OCI-LY7 (cell line): ENCODE data around the gene CD44. TPM values are rescaled to one million over a fixed set of nuclear protein-coding genes. Genes with fewer than 3 reads are reported as not detected.

Experiments
- BruUV-seq: library from RNA; stranded (reverse); fragments of 400-500 nt; replicated peaks from 2 replicates; lab custom pipeline; 2021; lab: Mats Ljungman, UMichigan
- CTCF ChIA-PET: fragments of 300-600 bp; sonication (Branson Sonifier 250); formaldehyde crosslinking; loops from one replicate; lab custom pipeline; 2022; ENCODE audit warnings: antibody characterized with exemption; ENCODE audit not compliant: unreplicated experiment; lab: Charles Lee
- POLR2A ChIA-PET: fragments of 300-600 bp; sonication (Branson Sonifier 250); formaldehyde crosslinking; loops from one replicate; lab custom pipeline; 2022; ENCODE audit warnings: antibody characterized with exemption; lab: Charles Lee
- DNase-seq: peaks from one replicate; pipeline ENCODE4 v3.0.0-alpha.2; 2015; ENCODE audit warnings: low spot score
- H2AFZ ChIP-seq: fragments of 200-600 bp; sonication (generic), shearing (Covaris generic); 2 replicates; pipeline ENCODE4 v1.6.1; 2014; ENCODE audit warnings: mild to moderate bottlenecking, antibody characterized with exemption, low read length, moderate library complexity
- H3K27ac ChIP-seq: fragments of 200-600 bp; sonication (generic); 2 replicates; pipeline ENCODE4 v1.5.1; 2014; ENCODE audit warnings: mixed run types, low read depth, mild to moderate bottlenecking, moderate library complexity, low read length, inconsistent platforms; ENCODE audit not compliant: poor library complexity, severe bottlenecking
- H3K36me3 ChIP-seq: fragments of 200-600 bp; sonication (generic); 2 replicates; pipeline ENCODE4 v1.6.1; 2014; ENCODE audit warnings: mild to moderate bottlenecking, antibody characterized with exemption, low read length, moderate library complexity, mixed read lengths; ENCODE audit not compliant: insufficient read depth
- H3K4me1 ChIP-seq: fragments of 200-600 bp; sonication (generic); 2 replicates; pipeline ENCODE4 v1.5.1; 2014; ENCODE audit warnings: mild to moderate bottlenecking, low read length; ENCODE audit not compliant: insufficient read depth, poor library complexity, severe bottlenecking
- H3K4me2 ChIP-seq: fragments of 200-600 bp; sonication (generic); 2 replicates; pipeline ENCODE4 v1.6.1; 2014; ENCODE audit warnings: mild to moderate bottlenecking, low read length
- H3K4me3 ChIP-seq: fragments of 200-600 bp; sonication (generic); 2 replicates; pipeline ENCODE4 v1.5.1; 2014; ENCODE audit warnings: mild to moderate bottlenecking, low read depth, low read length; ENCODE audit not compliant: poor library complexity, severe bottlenecking
- H3K79me2 ChIP-seq: fragments of 200-600 bp; sonication (generic); 2 replicates; pipeline ENCODE4 v1.6.1; 2016; ENCODE audit warnings: low read depth, mild to moderate bottlenecking, low read length, moderate library complexity, mixed read lengths; ENCODE audit not compliant: insufficient read depth
- H3K9me2 ChIP-seq: fragments of 200-600 bp; sonication (generic); 2 replicates; pipeline ENCODE4 v1.6.1; 2016; ENCODE audit warnings: mild to moderate bottlenecking, low read length, mixed read lengths; ENCODE audit not compliant: insufficient read depth
- H3K9me3 ChIP-seq: fragments of 200-600 bp; sonication (generic); 2 replicates; pipeline ENCODE4 v1.6.1; 2014; ENCODE audit warnings: mild to moderate bottlenecking, mixed run types, low read length, mixed read lengths
- H4K20me1 ChIP-seq: fragments of 200-600 bp; sonication (generic); 2 replicates; pipeline ENCODE4 v1.6.1; 2014; ENCODE audit warnings: mild to moderate bottlenecking, antibody characterized with exemption, low read length, moderate library complexity, mixed read lengths; ENCODE audit not compliant: insufficient read depth
- CTCF ChIP-seq: fragments of 200-600 bp; sonication (generic); conservative IDR thresholded peaks from 2 replicates; pipeline ENCODE4 v1.5.1; 2014; ENCODE audit warnings: mild to moderate bottlenecking, antibody characterized with exemption, low read length, moderate library complexity, mixed read lengths
- EZH2phosphoT487 ChIP-seq: fragments of 200-600 bp; sonication (generic); IDR thresholded peaks from 2 replicates; pipeline ENCODE4 v1.6.1; 2018; ENCODE audit warnings: low read depth, borderline replicate concordance, mild to moderate bottlenecking, mixed run types, antibody characterized with exemption, low read length, moderate library complexity, mixed read lengths
- intact Hi-C: fragments of 100-400 bp; cut with micrococcal nuclease; formaldehyde crosslinking; loops from one replicate; pipeline ENCODE4 v1.10.0; 2022; ENCODE audit not compliant: unreplicated experiment
- total RNA-seq, 2 experiments: library from RNA; depleted of rRNA in 1 of 2; stranded (reverse); fragments of >200 nt in 1 of 2; shearing (Covaris generic) in 1 of 2; gene quantifications; 2 replicates each; pipeline ENCODE4 v1.2.3, GENCODE V29; 2014 to 2022

CD44 gene
- total RNA-seq, 2 experiments from 2014 or later = 0.55 TPM; not detected in 1

GRCh38 chr11:35105319-35106079 is 33.5 kb upstream of the CD44 start:
- Histone ChIP-seq H3K9me2 (no peaks in the 10 kb centered on the region), H3K4me3 (no peak overlapping the region), H3K4me1 (peaks cover 45% of the 10 kb centered on the region), H3K36me3 (no peaks in the 10 kb centered on the region), H2AFZ (no peak overlapping the region; the same call in 1 of the 2 replicates), H4K20me1 (no peaks in the 10 kb centered on the region), H3K4me2 (peak overlapping the region; percentile 66), H3K27ac (peak overlapping the region; percentile 84), H3K9me3 (peaks cover 9% of the 10 kb centered on the region; the same call in 1 of the 2 replicates), H3K79me2 (no peaks in the 10 kb centered on the region)
- intact Hi-C loops = loop anchor here (1.0 to 2.0 kb wide), 3 partner anchors 27 to 58 kb away; no protein-coding TSS in a partner anchor
- POLR2A ChIA-PET = interaction anchor here (0.8 to 4.5 kb wide), 3 partner anchors 11 to 47 kb away, joined by 4 to 23 read pairs (median 6); no protein-coding TSS in a partner anchor
- BruUV-seq = no TSS peak
- CTCF ChIA-PET = no interaction called here
- TF ChIP-seq EZH2phosphoT487 (no peak), CTCF (no peak)
- DNase-seq = no peak

GRCh38 chr11:35106595-35106994 is 32.4 kb upstream of the CD44 start:
- H2AFZ ChIP-seq = peak overlapping the region; percentile 30; the same call in 1 of the 2 replicates
- peak; percentile 84 for DNase-seq
- ChIA-PET POLR2A (interaction anchor here (1.2 to 1.9 kb wide), 5 partner anchors 9 to 47 kb away, joined by 3 to 10 read pairs (median 6); no protein-coding TSS in a partner anchor), CTCF (no interaction called here)
- no peaks in the 10 kb centered on the region for H3K36me3 ChIP-seq
- H3K27ac ChIP-seq = peak overlapping the region; percentile 84
- H3K4me2 ChIP-seq = peak overlapping the region; percentile 66
- H3K9me3 ChIP-seq = peaks cover 9% of the 10 kb centered on the region; the same call in 1 of the 2 replicates
- H3K9me2 ChIP-seq = no peaks in the 10 kb centered on the region
- peak overlapping the region; percentile 35 for H3K4me3 ChIP-seq
- intact Hi-C loops = loop anchor here (1.0 to 2.0 kb wide), 3 partner anchors 28 to 57 kb away; no protein-coding TSS in a partner anchor
- no peaks in the 10 kb centered on the region for H4K20me1 ChIP-seq
- H3K4me1 ChIP-seq = peaks cover 55% of the 10 kb centered on the region
- no peaks in the 10 kb centered on the region for H3K79me2 ChIP-seq
- no TSS peak for BruUV-seq
- TF ChIP-seq EZH2phosphoT487 (no peak), CTCF (no peak)
